Hematopoietic multipotent progenitor cell treated with erythropoietin and hydrocortisone succinate and interleukin-3 and kit ligand, for 6 days (in vitro differentiated cells): Measurements from ENCODE around the gene SDCBP2.
"Not testable (repeated sequence)": the region's sequence is repeated elsewhere in the genome, so short reads cannot be mapped to it uniquely, and the experiment has no call there.

Source experiments
- DNase-seq: peaks from one replicate; pipeline ENCODE4 v3.0.0-alpha.2; 2015

Gene SDCBP2

GRCh38 chr20:1357921-1358671 lies 29.2 kb upstream of the SDCBP2 start:
- DNase-seq = no peak

DNA sequence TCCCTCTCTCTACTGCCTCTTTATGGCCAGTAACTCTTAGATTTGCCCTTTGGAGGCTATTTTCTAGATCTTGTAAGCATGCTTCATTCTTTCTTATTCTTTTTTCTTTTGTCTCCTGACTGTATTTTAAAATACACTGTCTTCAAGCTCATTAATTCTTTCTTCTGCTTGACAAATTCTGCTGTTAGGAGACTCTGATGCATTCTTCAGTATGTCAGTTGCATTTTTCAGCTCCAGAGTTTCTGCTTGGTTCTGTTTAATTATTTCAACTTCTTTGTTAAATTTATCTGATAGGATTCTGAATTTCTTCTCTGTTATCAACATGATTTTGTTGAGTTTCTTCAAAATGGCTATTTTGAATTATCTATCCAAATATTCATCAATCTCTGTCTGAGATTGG lies 25.0 kb upstream of the SDCBP2 start:
- DNase-seq = no peak

DNA sequence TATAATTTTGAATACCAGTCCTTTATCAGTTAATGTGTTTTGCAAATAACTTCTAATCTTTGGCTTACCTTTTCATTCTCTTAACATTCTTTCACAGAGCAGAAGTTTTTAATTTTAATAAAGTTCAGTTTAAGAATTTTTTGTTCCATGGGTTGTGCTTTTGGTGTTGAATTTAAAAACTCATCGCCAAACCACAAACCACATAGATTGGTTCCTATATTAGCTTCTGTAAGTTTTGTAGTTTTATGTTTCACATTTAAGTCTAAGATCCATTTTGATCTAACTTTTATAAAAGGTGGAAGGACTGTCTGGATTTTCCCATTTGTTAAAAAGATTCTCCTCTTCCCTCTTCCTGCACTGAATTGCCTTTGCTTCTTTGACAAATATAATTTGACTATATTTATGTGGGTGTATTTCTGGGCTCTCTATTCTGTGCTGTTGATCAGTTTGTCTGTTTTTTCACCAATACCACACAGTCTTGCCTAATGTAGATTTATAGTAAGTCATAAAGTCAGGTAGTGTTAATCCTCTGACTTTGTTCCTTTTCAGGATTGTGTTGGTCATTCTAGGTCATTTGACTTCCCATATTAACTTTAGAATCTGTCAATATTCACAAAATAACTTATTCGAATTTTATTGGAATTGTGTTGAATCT lies 17.5 kb upstream of the SDCBP2 start:
- no peak for DNase-seq

- DNase-seq = no peak
These were observed 16.8 kb upstream of the SDCBP2 start for GRCh38 chr20:1345756-1346093.

GRCh38 chr20:1345030-1345755 lies 16.3 kb upstream of the SDCBP2 start:
- no peak for DNase-seq

DNA sequence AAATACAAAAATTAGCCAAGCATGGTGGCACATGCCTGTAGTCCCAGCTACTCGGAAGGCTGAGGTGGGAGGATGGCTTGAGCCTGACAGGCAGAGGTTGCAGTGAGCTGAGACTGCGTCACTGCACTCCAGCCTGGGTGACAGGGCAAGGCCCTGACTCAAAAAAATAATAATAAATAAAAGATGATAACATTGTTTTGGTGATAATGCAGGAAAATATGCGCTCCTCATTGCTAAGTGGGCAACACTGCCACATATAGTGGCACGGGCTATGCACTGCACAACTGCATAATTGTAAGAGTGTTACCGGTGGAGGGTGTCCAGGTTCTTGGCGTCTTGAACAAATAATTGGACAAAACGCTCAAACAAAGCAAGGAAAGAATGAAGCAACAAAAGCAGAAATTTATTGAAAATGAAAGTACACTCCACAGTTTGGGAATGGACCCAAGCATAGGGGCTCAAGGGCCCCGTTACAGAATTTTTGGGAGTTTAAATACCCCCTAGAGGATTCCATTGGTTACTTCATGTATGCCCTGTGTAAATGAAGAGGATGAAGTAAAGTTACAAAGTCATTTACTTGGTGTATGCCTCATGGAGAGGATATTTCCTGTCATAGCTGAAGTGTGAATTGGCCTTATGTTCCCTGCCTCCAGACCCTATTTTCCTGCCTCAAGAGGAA lies 14.6 kb upstream of the SDCBP2 start:
- DNase-seq = not testable (repeated sequence)

- no peak for DNase-seq
These were observed 12.8 kb upstream of the SDCBP2 start for GRCh38 chr20:1341561-1342265.

DNA sequence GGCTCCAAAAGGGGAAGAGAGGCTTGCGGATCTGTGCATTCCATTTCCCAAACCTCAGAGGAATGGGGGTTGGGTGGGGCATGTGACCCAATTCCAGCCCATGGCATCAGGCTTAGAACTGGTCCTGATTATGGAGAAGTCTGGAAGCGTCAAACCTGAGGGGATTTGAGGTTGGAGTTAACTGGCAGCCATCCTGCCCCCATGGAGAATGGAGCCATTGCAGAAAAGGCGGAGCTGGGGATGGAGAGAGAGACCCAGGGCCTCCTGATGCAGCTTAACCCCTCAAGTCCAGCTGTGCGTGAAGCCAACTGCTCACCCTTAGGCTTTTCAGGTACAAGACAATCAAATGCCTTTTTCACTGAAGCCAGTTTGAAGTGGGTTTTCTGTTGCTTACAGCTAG lies 9.9 kb upstream of the SDCBP2 start:
- DNase-seq = no peak

GRCh38 chr20:1338096-1338495 lies 9.2 kb upstream of the SDCBP2 start:
- DNase-seq = no peak

DNA sequence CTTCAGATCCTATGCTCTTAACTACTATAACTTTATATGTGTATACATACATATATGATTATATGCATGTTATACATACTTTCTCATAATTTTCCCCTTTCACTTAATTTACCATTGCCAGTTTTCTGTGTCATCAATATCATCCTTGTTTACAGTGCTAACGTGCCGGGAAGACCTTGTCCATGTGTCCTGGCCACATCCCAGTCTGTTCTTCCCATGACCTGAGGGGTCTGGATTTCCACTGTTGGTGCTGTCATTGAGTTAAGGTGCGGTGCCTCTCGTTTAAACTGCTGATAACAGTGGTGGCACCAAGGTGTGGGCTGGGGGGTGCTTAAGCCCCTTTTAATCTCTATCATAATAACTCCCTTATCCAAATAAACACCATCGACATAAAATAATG lies 8.5 kb upstream of the SDCBP2 start:
- no peak for DNase-seq

DNA sequence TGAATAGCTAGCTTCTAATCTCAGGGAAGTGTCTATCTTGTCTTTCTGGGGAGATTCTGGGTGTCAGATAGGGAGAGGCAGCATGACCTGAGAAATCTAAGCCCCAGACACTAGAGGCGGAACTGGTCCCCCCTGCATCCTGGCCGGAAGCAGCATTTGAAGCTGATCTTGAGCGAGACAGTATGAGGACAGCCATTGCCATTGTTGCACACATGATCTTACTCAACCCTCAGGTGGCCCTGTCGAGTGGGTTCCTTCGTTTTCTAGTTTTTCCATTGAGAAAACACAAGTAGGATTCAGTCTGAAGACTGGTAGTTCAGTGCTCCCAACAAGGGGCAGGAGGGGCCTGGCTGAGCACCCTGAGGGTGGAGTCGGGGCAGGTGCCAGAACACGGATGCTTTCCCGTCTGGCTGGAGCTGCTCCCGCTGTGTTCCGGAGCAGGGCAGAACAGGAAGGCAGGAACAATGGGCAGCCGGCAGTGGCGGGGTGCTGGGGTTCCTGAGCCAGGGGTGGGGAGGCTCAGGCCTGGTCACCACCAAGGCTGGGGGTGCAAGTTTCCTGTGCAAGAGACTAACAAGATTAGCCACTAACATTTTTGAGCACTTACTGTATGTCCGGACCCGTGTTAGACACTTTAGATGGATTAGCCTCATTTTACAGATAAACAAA lies 7.9 kb upstream of the SDCBP2 start:
- DNase-seq = no peak

DNA sequence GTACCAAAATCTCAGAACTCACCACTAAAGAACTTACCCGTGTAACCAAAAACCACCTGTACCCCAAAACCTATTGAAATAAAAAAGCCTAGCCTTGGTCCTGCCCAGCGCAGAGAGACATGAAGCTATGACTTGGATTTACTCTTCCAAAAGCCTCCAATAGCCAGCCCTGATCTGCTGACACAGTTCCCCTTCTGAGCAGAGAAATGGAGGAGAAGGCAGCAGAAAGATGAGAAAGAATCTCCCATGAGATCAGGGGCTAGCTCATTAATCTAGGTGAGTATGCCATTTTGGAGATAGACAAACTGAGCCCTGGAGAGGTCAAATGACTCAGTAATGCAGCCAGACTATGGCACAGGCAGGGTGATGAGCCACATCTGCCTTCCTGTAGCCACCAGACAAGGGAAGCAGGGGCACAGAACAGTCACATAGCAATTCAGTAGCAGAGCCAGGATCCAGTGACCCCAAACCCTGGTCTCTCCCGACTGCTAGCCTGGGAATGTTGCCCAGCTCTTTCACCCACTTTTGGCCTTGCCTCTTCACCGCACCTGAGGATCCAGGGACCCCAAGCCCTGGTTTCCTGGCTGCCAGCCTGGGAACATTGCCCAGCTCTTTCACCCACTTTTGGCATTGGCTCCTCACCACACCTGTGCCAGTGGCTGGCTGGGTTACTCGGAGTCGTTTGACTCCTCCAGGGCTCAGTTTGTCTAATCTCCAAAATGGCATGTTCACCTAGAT lies 7.2 kb upstream of the SDCBP2 start:
- no peak for DNase-seq

DNA sequence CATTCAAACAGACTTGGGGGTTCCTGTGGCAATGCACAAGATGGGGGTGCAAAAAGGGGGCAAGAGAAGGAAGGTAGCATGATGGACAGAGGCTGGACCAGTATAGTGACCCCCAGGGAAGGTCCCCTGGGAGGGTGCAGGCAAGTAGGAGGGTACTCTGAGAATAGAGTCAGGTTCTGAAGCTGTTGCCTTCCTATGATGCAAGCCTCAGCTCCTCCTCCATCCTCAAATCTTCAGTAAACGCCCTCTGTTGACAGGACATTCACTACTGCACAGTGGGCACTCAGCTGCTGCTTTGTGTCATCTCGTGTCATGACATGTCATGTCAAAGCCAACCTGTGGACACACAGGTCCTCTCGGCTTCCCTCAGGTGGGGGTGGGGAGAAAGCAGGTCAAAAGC lies 5.8 kb upstream of the SDCBP2 start:
- peak; percentile 44 for DNase-seq

GRCh38 chr20:1334370-1334731 lies 5.4 kb upstream of the SDCBP2 start:
- DNase-seq = no peak

GRCh38 chr20:1333462-1334369 lies 4.8 kb upstream of the SDCBP2 start:
- no peak for DNase-seq

DNA sequence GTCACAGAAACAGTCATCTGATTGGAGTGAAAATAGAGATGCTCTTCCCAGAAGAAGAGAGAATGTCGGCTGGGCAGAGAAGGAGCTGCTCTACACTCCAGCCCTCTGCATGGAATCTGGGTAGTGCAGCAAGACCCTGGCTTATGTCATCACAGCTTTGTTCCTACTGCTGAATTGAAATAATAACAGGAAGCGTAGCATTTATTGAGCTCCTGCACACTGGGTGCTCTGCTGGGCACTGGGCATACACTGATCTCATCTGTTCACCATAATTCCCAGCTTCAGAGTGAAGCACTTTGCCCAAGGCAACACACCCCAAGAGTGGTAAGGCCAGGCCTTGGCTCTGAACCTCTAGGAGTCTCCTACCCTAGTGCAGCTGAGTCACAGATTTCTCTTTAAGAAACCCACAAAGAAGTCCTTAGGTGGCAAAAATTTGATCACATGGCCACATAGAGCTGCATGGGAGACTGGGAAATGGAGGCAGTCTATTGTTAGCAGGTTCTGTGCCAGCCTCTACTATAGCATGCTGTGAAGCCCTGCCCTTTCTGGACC lies 3.9 kb upstream of the SDCBP2 start:
- no peak for DNase-seq

DNA sequence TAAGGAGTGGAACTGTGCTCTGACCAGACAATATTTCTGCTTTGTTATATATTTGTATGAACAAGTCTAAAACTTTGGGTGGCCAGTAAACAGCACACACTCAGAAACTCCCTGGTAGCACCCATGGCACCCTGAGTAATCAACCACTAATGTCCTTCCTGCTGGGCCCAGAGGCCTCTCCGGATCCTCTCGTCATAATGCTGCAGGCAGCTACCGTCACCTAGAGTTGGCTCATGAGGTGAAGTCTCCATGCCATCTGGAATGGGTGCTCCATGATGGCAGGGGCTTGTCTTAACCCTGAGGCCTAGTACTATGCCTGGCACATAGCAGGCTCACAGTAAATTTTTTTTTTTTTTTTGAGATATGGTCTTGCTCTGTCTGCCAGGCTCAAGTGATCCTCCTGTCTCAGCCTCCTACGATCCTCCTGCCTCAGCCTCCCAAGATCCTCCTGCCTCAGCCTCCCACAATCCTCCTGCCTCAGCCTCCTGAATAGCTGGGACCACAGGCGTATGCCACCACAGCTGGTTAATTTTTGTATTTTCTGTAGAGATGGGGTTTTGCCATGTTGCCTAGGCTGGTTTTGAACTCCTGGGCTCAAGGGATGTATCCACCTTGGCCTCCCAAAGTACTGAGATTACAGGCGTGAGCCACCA lies 3.0 kb upstream of the SDCBP2 start:
- DNase-seq = no peak

GRCh38 chr20:1331101-1331500 lies 2.2 kb upstream of the SDCBP2 start:
- DNase-seq = no peak

- DNase-seq = no peak
These were observed 1.3 kb upstream of the SDCBP2 start for GRCh38 chr20:1330075-1330830.
